Glomerular visceral epithelial cell (primary cell): ENCODE results near the gene MTIF2.
"Not testable (repeated sequence)": the region's sequence is repeated elsewhere in the genome, so short reads cannot be mapped to it uniquely, and the experiment has no call there.

ENCODE experiments used
- DNase-seq: peaks from one replicate; pipeline ENCODE4 v3.0.0-alpha.2; 2016; ENCODE audit errors: extremely low spot score

MTIF2 gene, protein sequence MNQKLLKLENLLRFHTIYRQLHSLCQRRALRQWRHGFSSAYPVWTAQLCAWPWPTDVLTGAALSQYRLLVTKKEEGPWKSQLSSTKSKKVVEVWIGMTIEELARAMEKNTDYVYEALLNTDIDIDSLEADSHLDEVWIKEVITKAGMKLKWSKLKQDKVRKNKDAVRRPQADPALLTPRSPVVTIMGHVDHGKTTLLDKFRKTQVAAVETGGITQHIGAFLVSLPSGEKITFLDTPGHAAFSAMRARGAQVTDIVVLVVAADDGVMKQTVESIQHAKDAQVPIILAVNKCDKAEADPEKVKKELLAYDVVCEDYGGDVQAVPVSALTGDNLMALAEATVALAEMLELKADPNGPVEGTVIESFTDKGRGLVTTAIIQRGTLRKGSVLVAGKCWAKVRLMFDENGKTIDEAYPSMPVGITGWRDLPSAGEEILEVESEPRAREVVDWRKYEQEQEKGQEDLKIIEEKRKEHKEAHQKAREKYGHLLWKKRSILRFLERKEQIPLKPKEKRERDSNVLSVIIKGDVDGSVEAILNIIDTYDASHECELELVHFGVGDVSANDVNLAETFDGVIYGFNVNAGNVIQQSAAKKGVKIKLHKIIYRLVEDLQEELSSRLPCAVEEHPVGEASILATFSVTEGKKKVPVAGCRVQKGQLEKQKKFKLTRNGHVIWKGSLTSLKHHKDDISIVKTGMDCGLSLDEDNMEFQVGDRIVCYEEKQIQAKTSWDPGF

DNA sequence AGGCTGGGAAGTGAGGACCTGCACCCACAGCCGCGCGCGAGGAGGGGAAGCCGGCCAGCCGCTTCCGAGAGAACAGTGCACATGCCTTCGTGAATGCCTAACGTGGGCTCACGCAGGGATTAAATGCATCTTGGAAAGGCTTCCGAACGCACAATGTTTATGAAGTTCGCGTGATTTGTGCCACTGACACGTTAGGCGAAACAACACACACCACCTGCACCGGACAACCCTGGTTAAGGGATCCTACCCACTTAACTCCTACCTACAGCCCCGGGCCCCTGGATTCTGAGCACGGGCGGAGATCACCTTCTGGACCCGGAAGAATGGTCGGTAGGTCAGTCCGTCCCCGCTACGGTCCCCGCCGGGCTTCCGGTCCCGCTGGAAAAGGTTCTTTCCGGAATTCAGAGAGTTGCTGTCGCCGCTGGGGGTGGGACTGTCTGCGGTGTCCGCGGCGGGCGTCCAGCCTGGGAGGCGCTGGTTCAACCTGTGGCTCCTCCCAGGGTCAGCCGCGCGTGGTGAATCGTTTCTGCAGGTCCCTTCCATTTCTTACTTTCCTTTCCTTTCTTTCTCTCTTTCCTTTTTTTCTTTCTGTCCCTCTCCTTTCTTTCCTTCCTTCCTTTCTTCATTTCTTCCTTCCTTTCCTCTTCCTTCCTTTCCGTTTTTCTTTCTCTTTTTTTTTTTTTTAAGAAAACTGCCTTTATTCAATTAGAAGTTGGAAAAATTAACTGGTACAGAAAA is at the start of gene MTIF2:
MTIF2 (minus strand) TSS at position 325 of the 738 bp plus-strand sequence. CDS start 5,373 bp downstream, outside the sequence.
- peak; percentile 93 for DNase-seq

DNA sequence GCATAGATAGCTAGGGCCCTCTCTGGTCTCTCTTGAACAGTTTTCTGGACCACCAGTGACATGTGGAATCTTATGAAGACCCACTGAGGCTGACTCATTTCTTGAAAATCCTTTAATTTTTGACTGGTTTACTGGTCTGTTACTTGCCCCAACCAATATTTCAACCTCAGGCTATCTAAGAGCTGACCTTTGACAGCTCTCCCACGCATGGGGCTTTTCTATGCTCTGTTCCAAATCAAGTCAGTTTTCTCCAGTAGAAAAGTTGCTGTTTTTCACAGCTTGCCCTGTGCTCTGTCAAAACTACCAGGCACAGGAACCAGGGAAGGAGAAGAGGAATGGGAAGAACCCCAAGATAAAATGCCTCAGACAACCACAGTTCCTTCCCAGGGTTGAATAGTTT is 46.0 kb upstream of the MTIF2 start:
- DNase-seq = no peak

DNA sequence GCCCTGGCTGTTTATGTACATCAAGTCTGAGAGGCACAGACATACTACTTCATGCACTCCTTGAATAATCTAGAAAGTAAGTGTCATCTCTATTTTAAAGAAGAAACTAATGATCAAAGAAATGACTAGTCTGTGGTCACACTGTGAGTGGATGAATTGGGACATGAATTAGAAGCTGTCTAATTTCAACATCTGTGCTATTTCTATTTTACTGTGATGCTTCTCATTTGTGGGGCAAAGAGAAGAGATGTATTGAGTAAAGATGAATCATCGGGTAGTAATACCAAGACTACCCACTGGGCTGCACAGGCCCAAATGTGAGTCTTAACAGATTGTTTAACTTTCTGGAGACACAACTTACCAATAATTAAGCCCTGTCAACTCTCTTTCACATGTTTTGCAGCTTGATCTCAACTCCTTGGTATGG is 42.4 kb upstream of the MTIF2 start:
- no peak for DNase-seq

DNA sequence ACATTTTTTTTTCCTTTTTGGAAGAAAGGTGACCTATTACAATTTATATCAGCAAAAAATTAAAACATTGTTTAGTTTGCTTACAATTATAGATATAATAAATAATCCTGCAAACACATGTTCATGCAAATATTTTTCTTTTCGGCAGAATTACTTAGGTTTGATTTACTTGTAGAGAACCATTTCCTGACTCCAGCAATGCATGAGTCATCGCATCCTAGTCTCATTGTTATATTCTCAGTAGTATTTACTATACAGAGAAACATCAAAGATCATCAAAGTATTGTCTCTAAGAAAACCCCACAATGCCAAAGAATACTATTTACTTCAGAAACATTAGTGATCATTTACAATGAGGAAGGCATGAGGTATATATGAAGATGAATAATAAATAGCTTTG is 40.4 kb upstream of the MTIF2 start:
- peak; percentile 5 for DNase-seq

DNA sequence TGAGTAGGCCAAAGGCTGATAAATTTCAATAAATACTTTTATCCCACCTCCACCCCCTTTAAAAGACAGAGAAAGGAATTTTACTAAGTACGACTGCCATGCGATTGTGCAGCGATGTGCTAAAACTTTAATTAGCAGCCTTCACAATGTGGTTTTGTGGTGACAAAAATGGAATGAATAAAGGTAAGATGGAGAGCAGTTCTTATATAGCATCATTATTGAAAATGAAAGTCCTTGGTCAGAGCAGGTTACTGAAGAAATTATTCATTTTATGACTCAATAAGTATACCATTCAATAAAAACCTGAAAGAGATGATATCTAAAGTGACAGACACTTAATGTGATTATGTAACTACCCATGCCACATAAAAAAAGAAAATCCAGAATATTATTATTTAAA is 33.2 kb upstream of the MTIF2 start:
- no peak for DNase-seq

DNA sequence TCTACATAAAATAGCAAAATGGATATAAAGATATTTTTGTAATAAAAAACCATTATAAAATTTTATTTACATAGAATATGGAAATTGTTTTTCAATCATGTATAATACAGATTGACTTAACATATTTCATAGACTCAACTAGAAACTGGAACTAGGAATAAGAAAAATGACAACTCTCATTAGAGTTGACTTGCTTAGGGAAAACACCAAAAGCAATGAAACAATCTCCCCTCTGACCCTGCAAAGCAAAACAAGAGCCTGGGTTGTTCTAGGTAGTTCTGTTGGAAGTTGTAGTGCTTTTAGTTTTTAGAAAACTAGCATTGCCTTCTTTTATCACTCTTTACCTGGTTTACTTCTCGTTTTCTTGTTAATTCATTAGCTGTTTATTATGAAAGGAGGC is 32.2 kb upstream of the MTIF2 start:
- DNase-seq = no peak

DNA sequence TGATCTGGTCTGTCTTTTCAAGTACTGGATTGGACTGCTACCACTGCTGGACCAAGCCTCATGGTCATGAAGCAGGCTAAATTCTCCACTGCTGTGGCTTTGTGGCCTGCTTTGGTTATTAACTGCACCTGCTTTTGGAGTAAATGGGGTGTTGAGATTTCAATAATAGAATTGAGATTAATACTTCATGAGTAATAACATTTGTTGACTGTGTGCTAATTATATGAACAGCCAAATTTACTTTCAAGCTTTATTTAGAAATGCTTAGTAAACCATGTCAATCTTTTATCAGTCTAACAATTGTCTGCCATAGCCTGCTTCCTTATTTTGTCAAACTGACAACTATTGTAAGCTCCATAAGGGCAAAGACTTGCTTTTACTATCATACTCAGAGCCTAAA is 27.4 kb upstream of the MTIF2 start:
- DNase-seq = no peak

DNA sequence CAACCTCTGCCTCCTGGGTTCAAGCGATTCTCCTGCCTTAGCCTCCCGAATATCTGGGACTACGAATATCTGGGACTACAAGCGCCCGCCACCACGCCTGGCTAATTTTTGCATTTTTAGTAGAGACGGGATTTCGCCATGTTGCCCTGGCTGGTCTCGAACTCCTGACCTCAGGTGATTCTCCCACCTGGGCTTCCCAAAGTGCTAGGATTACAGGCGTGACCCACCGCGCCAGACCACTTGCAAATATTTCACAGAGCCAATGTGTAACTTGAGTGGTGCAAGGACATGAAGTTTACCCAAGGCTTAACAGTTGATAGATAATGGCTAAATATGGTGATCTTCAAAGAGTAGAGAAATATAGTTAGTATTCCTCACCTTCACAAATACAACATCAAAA is 14.1 kb upstream of the MTIF2 start:
- DNase-seq = no peak

DNA sequence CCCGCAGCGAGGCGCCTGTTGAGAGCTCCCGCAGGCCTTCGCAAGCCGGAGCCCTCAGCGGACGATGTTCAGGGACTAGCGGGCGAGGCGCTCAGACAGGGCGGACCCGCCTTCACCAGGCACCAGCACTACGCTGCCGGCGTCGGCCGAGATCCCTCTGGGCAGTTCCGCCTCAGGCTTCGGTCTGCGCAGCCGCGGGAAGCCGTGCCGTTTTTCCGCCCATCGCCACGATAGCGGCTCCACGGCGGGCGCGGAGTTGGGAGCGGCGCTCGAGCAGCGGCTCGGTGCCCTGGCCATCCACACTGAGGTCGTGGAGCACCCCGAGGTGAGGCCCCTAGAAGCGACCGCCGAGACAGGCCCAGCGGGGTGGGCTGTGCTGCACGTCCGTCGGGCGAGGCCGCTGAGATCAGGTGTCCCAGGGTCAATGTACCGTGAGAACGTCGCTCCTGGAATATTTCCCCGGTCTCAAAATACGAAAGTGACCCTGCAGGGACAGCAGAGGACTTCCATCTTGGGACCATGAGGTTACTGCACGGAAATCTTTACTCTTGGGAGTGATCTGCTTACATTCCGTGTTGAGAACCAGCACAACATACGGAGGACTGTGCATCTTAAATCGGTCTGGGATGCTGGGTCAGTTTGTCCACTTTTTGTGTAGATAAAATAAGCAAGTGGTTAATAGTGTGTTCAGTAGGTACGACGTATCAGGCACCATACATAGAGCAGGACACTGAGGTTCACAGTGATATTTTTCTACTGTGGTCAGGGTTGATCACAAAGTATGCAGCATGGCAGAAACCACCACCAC is 13.3 kb upstream of the MTIF2 start:
- peak; percentile 81 for DNase-seq

DNA sequence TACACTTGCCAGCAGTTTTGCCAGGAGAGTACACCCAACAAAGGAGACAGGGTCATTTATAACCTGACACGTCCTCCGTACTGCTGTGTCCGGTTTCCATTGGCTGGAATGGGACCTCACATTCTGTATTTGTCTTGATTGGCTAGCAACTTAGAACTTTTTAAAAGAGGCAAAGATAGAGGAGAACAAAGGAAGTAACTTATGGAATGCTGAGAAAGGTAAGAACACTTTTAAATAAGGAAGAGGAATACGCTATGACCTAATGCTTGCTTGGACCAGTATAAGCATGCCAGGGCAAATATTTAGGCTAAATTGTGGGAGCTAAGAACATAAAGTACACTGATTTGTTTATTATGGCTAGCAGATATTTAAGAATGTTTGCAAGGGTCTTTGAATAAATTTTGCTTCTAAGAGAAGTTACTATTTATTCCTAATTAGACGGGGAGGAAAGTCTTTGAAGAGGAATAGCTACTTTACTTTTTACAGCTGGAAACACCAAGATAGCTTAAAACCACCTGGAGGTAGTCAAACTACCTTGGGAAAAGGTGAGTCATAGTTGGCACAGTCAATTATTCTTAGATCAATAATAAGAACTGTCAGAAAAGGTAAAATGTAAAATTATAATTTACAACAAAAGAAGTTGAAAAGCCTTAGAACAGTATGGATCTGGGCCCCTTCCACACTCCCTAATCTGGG is 12.0 kb upstream of the MTIF2 start:
- not testable (repeated sequence) for DNase-seq

DNA sequence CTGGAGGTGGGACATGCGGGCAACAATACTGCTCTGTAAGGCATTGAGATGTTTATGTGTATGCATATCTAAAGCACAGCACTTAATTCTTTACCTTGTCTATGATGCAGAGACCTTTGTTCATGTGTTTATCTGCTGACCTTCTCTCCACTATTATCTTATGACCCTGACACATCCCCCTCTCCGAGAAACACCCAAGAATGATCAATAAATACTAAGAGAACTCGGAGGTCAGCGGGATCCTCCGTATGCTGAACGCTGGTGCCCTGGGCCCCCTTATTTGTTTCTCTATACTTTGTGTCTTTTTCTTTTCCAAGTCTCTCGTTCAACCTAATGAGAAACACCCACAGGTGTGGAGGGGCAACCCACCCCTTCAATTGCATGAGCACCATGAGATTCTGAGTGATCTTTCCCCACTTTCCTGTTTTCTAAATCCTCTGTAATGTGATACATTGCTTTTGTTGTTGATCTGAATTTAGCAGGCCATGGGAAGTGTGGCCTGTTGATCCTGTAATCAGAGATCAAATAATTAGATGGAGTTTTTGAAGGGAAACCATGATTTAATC is 10.9 kb upstream of the MTIF2 start:
- DNase-seq = not testable (repeated sequence)

DNA sequence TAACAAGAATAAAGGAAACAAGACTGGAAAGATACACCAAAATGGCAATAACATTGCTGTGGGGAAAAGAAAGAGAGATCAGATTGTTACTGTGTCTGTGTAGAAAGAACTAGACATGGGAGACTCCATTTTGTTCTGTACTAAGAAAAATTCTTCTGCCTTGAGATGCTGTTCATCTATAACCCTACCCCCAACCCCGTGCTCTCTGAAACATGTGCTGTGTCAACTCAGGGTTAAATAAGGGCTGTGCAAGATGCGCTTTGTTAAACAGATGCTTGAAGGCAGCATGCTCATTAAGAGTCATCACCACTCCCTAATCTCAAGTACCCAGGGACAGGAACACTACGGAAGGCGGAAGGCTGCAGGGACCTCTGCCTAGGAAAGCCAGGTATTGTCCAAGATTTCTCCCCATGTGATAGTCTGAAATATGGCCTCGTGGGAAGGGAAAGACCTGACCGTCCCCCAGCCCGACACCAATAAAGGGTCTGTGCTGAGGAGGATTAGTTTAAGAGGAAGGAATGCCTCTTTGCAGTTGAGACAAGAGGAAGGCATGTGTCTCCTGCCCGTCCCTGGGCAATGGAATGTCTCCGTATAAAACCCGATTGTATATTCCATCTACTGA is 10.3 kb upstream of the MTIF2 start:
- not testable (repeated sequence) for DNase-seq

DNA sequence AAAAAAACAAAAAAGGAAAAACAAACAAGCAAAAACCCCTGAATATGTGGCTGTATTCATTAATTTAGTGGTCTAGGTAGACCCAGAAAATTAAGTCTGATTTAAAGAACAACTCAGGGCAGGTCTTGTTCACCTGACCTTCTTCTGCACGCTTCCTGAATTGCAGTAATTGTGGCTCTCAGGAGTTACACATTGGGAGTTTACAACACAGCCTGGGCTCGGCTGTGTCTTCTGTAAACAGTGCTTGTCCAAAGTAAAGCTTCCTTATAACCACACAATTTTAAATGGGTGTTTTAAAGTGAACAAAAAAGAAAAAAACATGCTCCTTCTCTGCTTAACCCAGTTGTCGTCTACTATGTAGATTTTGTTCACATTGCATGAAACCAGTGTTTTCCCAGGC is 8.3 kb upstream of the MTIF2 start:
- DNase-seq = no peak

DNA sequence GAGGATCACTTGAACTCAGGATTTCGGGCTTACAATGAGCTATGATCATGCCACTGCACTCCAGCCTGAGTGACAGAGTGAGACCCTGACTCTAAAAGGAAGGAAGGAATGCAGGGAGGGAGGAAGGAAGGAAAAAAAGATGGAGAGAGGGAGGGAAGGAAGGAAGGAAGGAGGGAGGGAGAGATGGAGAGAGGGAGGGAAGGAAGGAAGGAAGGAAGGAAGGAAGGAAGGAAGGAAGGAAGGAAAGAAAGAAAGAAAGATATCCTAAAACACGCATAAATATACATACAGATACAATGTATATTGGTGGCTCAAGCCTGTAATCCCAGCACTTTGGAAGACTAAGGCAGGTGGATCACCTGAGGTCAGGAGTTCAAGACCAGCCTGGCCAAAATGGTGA is 5.3 kb upstream of the MTIF2 start:
- DNase-seq = not testable (repeated sequence)

DNA sequence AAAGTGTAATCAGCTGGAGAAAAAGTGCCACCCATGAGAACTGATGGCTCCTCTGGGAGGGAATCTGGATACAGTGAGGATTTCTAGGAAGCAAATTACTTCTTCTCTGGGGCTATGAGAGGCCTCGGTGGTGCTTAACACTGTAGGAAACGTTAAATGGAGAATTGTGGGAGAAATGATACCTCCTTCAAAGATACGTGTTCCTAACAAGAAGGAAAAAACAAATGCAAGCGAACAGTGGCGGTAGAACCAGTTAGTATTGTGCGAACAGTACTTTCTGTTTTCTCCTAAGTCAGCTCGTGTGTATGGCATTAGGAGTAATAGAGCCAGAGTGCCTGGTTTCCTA is 587 bp upstream of the MTIF2 start:
- peak; percentile 2 for DNase-seq

DNA sequence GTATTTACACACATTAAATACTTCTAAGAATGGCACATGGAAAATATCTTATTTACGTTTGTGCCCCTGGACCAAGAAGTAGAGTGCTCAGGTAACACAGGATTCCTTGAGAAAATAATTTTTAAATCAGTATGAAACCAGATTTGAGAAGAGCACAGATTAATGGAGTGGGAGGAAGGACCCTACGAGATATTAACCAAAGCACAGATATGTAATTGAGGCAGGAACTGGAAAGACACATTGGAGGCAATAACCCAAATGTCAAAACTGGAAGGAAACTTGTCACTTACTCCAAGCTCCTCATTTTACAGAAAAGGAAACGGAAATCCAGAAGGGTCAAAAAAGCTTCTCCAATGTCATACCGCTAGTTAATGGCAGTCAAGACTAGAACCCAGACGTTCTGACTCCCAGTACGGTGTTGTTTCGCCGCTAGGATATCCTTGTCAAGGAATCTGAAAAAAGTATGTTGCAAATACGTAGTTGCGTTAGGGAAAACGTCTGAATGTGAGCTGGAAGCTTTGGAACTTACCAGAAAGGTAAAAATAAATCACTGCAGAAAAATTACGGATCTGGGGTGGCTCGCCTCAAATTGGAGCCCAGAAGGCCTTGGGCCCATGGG is 634 bp downstream of the MTIF2 start:
- DNase-seq = no peak

DNA sequence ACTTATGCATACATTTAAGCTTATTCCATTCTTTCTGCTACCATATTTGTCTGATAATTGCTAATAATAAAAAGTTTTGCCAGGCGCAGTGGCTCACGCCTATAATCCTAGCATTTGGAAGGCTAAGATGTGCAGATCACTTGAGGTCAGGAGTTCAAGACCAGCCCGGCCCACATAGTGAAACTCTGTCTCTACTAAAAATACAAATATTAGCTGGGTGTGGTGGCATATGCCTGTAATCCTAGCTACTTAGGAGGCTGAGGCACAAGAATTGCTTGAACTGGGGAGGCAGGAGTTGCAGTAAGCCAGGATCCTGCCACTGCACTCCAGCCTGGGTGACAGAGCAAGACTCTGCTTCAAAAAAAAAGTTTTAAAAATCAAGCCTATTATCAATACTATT is 9.4 kb downstream of the MTIF2 start:
- not testable (repeated sequence) for DNase-seq

DNA sequence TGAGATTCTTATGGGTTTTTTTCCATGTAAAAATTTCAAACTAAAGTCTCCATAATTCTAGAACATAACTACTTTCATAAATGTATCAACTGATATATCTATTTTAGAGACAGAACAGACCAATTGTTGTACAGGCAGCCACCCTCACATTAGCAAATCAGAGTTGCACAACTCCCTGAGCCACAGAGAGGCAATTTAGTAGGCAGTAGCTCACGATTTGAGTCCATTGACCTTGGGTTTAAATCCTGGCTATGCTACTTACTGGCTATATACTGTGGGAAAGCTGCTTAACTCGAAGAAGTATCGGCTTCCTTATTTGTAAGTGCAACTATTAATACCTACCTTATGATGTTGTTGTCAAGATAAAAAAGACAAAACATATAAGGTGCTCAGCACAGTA is 16.2 kb downstream of the MTIF2 start:
- no peak for DNase-seq

DNA sequence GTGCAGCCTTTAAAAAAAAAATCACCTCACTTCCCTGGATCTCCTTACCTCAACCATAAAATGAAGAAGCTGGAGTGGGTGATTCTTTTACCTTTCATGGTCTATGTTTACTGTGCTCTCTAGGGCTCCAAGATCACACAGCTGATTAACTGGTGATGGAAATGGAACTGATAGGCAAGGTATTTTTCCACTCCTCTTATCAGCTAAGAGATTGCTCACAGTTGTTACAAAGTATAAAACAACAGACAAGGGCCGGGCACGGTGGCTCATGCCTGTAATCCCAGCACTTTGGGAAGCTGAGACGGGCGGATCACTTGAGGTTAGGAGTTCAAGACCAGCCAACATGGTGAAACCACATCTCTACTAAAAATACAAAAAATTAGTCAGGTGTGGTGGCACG is 22.0 kb downstream of the MTIF2 start:
- no peak for DNase-seq

DNA sequence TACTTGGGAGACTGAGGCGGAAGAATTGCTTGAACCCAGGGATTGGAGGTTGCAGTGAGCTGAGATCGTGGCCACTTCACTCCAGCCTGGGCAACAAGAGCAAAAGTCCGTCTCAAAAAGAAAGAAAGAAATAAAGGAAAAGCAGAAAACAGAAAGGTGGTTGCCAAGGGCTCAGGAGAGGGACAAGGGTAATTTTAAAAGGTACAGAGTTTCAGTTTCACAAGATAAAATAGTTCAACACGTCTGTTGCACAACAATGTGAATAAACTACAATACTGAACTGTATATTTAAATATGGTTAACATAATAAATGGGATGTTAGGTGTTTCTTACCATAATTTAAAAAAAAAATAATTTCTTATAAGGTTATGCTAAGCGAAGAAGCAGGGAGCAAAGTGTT is 23.6 kb downstream of the MTIF2 start:
- DNase-seq = no peak
